AG09319 (cell line): Measurements from ENCODE around the gene NSMCE3.
"Not testable (repeated sequence)": the region's sequence is repeated elsewhere in the genome, so short reads cannot be mapped to it uniquely, and the experiment has no call there.

Experiments used
- DNase-seq: peaks from one replicate; pipeline ENCODE4 v3.0.0-alpha.2; 2010; ENCODE audit warnings: low read depth; ENCODE audit errors: extremely low read depth
- TF ChIP-seq, protein P1 (sequence below): IDR thresholded peaks from 2 replicates; pipeline ENCODE4 v1.5.1; 2011; ENCODE audit warnings: low read depth, mild to moderate bottlenecking, inconsistent platforms, low read length, moderate library complexity

NSMCE3 gene

GRCh38 chr15:29233566-29233965, 36.1 kb downstream of the NSMCE3 start:
- no peak for DNase-seq
- TF ChIP-seq, protein P1, sequence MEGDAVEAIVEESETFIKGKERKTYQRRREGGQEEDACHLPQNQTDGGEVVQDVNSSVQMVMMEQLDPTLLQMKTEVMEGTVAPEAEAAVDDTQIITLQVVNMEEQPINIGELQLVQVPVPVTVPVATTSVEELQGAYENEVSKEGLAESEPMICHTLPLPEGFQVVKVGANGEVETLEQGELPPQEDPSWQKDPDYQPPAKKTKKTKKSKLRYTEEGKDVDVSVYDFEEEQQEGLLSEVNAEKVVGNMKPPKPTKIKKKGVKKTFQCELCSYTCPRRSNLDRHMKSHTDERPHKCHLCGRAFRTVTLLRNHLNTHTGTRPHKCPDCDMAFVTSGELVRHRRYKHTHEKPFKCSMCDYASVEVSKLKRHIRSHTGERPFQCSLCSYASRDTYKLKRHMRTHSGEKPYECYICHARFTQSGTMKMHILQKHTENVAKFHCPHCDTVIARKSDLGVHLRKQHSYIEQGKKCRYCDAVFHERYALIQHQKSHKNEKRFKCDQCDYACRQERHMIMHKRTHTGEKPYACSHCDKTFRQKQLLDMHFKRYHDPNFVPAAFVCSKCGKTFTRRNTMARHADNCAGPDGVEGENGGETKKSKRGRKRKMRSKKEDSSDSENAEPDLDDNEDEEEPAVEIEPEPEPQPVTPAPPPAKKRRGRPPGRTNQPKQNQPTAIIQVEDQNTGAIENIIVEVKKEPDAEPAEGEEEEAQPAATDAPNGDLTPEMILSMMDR = no peak

DNA sequence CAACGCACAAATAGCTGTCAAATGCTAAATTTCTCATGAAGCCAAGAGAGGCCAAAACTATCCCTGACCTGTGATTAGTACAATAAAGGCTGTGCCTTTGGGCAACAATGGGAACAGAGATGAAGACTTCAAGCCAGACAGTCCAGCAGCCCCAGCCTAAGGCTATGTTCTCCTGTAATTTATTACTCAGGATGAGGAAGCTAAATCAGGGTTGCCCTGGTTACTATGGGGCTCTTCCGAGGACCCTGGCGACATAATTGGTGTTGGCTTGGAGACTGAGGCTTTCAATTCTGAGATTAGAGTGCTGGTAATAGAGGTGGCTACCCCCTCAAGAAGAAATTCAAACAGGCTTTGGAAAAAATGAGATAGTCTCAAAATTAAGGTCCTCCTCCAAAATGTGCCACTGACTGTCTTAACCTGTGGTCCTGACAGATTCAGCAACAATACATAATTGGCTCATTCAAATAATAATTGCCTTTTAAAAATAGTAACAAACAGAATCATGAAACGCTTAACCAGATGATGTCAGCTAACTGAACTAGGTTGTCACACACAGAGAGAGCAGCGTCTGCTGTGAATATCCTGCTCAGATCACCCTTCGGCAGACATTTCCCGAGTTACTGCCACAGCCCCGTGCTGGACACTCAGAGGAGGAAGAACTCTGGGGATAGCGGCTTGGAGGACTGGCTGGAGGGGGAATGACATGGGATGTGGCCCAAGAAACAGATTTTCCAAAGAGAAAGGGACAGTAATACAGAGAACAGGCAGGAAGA, 43.0 kb downstream of the NSMCE3 start:
- no peak for DNase-seq
- TF ChIP-seq, protein P1 = no peak

GRCh38 chr15:29225534-29226234, 43.9 kb downstream of the NSMCE3 start:
- TF ChIP-seq, protein P1 = no peak

GRCh38 chr15:29224987-29225363, 44.6 kb downstream of the NSMCE3 start:
- DNase-seq = not testable (repeated sequence)

More at GRCh38 chr15:29225534-29226234, 43.9 kb downstream of the NSMCE3 start:
- DNase-seq = no peak

DNA sequence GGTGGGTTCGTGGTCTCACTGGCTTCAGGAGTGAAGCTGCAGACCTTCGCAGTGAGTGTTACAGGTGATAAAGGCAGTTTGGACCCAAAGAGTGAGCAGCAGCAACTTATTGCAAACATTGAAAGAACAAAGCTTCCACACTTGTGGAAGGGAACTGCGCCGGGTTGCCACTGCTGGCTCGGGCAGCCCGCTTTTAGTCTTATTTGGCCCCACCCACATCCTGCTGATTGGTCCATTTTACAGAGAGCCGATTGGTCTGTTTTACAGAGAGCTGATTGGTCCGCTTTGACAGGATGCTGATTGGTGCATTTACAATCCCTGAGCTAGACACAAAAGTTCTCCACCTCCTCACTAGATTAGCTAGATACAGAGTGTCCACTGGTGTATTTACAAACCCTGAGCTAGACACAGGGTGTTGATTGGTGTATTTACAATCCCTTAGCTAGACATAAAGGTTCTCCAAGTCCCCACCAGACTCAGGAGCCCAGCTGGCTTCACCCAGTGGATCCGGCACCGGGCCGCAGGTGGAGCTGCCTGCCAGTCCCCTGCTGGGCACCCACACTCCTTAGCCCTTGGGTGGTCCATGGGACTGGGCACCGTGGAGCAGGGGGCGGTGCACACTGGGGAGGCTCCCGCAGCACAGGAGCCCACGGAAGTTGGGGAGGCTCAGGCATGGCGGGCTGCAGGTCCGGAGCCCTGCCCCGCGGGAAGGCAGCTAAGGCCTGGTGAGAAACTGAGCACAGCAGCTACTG, 45.2 kb downstream of the NSMCE3 start:
- DNase-seq = not testable (repeated sequence)

- TF ChIP-seq, protein P1 = no peak
- DNase-seq = no peak
Measured at GRCh38 chr15:29223640-29224039, 46.0 kb downstream of the NSMCE3 start.

GRCh38 chr15:29222129-29222853, 47.3 kb downstream of the NSMCE3 start:
- TF ChIP-seq, protein P1 = no peak
- no peak for DNase-seq
